KG1 (cell line): ENCODE measurements around the gene CRTAP.
"Not testable (repeated sequence)": the region's sequence is repeated elsewhere in the genome, so short reads cannot be mapped to it uniquely, and the experiment has no call there.

Experiments used
- DNase-seq: peaks from one replicate; lab custom pipeline; 2025; lab: John Stamatoyannopoulos, UW

CRTAP gene

GRCh38 chr3:33113772-33114621 lies at the start of gene CRTAP:
CRTAP (plus strand) TSS chr3:33114014; CDS start chr3:33114078, 64 bp downstream.
- peak; percentile 84 for DNase-seq

DNA sequence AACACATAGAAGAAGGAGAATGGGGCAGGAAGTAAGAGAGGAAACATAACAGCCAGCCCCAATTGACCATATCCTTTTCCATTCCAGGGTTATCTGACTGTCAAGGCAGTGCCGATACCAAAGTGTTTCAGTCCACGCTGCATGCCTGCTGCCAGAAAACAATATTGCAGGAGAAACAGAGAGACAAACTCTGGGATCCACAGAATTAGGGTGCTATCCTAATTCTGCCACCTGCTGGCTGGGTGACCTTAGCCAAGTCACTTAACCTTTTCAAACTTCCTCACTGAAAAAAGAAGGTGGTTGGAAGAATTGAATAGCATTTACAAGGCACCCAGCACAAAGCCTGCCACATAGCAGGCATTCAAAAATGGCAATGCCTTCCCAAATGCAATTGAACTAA lies 48.9 kb upstream of the CRTAP start:
- DNase-seq, result no peak

DNA sequence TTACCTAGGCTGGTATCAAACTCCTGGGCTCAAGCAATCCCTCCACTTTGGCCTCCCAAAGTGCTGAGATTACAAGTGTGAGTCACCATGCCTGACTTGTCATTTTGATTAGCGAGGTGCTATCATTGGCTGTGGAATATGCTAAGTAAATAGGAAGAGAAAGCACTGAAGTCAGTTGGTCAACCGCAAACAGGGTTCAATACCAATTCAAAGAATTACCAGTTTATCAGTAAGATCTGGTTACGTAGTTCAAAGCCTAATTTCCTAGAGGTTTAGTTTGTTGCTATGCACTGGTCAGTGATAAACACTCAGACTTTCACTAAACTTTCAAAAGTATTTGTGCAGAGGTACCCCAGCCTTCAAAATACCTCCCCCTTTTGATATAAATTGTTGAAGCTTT lies 46.3 kb upstream of the CRTAP start:
- no peak for DNase-seq

- not testable (repeated sequence) for DNase-seq
Observed at GRCh38 chr3:33069862-33070261, 44.0 kb upstream of the CRTAP start.

GRCh38 chr3:33071181-33071580 lies 42.6 kb upstream of the CRTAP start:
- DNase-seq, result no peak

GRCh38 chr3:33071946-33072345 lies 41.9 kb upstream of the CRTAP start:
- DNase-seq, result no peak

DNA sequence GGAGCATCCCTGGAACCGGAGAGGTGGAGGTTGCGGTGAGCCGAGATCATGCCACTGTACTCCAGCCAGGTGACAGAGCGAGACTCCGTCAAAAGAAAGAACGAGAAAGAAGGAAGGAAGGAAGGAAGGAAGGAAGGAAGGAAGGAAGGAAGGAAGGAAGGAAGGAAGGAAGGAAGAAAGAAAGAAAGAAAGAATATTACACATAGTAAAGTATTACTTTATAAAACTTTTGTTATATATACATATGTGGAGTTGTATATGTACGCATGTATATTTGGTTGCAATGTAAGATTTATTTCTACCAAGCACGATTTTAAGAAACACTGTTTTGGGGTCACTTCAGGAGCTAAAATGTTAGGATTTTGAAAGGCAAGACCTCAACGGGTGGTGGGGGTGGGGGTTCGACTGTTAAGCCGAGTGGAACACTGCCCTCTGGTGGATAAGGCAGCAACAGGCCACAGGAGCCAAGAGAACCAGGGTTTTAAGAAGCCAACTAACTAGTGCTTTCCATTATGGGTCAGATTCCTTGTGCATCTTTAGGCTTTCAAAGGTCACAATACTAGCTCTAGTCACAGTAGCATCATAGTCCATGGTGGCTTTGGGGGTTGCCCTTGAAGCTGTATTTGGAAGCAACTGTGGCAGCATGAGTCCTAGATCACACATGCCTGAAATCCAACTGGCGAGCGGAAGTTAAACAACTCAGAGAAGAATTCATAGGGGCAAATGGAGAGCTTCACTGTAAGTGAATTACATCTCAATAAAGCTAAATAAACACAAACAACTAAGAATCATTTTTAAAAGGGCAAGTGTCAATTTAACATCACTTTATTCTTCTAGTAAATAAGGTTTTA lies 39.4 kb upstream of the CRTAP start:
- peak; percentile 37 for DNase-seq

- DNase-seq, result no peak
Observed at GRCh38 chr3:33075995-33076394, 37.8 kb upstream of the CRTAP start.

DNA sequence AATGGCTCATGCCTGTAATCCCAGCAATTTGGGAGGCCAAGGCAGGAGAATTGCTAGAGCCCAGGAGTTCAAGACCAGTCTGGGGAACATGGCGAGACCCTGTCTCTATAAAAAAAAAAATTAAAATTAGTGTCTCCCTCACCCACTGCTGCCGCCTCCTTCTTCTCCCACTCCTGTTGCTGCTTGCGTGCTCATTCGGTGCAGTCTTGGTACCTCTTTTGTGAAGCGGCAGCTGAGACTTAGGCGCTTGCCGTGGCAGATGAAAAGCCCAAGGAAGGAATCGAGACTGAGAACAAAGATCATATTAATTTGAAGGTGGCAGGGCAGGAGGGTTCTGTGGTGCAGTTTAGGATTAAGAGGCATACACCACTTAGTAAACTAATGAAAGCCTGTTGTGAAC lies 36.9 kb upstream of the CRTAP start:
- no peak for DNase-seq

DNA sequence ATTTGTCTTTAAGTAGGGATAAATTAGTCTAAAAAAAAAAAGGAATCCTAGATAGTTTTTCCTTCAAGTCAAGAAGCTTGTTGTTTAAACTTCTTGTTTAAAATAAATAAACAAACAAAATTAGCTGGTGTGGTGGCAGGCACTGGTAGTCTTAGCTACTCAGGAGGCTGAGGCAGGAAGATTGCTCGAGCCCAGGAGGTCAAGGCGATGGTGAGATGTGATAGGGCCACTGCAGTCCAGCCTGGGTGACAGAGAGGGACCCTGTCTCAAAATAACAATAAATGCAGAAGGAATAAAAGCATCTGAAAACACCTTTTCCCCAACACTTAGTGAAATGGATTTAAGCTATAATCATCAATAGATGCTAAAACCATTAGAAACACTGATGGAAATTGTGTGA lies 35.8 kb upstream of the CRTAP start:
- DNase-seq, result no peak

- DNase-seq, result not testable (repeated sequence)
Observed at GRCh38 chr3:33079813-33080212, 34.0 kb upstream of the CRTAP start.

- DNase-seq, result no peak
Observed at GRCh38 chr3:33081812-33082211, 32.0 kb upstream of the CRTAP start.

DNA sequence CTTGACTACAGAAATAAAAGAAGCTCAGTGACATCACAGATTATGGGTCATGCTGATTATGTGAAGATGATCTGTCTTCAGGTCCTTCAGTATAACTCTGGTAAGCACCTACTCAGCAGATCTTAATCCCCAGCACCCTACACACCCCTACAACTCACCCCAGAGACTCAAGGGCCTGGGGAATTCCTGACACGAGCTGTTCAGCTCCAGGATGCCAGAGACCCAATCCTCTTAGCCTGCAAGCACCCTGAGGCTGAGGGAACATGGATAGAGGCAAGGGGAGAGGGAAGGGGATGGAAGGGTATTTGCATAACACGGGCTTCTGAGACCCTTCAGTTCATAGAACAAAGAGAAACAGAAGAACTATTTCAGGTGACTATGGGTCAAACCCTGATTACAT lies 29.9 kb upstream of the CRTAP start:
- DNase-seq, result no peak

GRCh38 chr3:33088691-33089090 lies 25.1 kb upstream of the CRTAP start:
- DNase-seq, result no peak

GRCh38 chr3:33089515-33089914 lies 24.3 kb upstream of the CRTAP start:
- no peak for DNase-seq

- DNase-seq, result no peak
Observed at GRCh38 chr3:33091746-33092145, 22.1 kb upstream of the CRTAP start.

DNA sequence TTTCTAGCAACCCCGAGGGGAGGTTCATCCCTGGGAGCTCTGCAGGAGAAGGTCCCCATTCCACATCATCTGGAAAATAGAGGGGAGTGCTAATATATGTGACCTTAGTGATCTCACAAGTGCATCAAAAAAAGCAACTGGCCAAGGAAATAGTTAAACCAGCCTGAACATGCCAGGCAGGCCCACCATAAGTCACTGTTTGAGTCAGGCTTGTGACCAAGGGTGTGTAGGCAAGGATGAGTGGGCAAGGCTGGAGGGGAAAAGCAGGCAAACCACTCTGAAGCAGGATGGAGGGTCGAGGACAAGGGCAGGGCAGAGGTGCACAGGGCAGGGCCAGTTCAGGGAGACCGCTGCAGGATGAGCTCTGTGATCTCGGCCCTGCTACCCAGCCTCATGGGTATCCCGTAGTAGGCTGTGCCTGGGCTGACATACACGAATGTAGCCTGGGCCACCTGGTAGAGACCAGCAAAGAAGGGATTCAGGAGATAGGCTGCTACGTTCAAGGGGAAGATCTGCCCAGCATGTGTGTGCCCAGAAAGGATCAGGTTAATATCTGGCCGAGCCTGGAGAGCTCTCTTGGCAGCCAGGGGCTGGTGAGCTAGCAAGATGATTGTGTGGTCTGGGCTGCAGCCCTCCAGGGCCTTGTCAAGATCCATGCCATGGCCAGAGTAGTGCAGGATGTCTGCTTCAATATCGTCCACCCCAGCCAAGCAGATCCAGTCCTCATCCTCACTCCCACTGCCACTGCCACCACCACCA lies 21.1 kb upstream of the CRTAP start:
- DNase-seq, result no peak

DNA sequence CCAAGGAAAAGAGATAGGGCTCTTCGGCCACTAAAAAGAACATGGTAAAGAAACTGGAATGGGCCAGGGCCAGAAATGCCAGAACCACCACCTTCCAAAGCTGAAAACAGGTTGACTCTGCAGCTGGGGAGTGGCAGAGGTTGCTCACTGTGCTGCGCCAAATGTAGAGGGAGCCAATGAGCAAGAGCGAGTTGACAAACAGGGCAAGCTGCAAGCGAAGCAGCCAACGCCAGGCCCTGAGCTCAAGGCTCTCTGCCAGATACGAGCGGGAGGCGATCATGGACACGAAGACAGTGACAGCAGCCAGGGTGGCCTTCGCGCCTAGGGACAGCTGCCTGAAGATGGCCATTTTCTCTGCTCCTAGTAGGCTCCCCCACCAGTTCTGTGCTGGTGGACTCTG lies 20.0 kb upstream of the CRTAP start:
- no peak for DNase-seq

DNA sequence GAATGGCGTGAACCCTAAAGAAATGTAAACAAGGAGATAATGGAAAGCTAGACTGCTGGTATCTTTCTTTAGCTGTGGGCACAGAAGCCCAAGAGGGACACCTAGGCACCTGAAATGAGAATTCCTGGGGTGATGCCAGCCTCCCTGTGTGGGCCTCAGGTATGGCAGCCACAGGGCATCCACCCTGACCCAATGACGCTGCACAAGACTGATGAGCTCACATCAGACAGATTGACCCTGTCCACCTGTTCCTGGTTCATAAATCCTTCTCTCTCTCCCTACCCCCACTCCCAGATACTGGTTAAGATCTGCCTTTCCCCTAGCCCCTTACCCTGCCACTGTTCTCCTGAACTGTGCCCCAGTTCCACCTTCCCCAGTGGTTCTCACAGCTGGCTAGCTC lies 18.4 kb upstream of the CRTAP start:
- DNase-seq, result no peak

DNA sequence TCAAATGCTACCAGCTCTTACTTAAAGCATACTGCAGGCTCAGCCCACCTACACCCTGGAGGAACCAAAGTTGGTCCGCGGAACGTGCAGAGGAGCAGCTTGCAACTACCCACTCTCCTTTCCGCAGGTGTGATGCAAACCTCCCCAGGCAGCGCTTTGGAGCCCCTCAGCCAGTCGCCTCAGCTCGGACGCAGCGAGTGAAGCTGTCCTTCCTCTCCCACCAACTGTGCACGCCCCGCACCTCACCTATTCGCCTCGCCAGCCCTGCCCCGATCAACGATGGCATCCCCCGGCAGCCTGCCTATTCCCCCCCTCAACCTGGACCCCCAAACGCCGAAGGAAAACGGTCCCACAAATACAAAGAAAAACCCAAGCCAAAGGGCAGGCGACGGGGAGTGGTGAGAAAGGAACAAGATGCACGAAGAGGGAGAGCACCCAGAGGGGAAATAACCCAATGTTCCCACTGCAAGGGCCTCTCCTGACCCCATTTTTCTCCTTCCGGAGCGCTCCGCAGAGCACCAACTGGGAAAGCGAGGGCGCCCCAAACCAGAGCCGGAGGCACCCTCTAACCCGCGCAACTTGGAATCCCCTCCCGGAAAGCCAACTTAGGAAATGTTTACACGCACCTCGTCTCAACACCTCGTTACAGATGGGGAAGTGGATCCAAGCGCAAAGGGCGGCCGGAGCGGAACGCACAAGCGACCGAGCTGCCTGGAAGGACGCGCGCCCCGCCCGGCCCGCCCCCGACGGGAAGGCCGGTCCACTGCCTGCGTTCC lies 17.5 kb upstream of the CRTAP start:
- no peak for DNase-seq

DNA sequence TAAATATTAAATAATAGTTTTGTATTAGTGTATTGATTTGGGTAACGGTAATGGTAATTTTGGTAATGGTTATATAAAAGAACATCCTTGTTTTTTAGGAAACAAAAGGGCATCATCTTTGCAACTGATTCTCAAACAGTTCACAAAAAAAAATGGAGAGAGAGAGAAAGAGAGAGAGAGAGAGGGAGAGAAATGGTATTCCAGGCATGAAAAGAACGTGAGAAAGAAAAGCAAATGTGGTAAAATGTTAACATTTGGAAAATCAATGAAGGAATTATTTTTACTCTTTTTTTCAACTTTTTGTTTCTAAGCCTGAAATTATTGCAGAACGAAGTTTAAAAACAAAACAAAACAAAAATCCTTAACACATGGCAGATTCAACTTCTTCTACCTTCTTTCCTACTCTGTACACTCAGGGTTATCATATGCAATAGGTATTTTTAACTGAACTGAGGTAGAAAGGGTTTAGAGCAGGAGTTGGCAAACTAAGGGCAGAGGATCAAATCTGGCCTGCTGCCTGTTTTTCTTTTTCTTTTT lies 14.6 kb upstream of the CRTAP start:
- DNase-seq, result no peak
